ENCODE results near the gene CBY3. TPM values are rescaled to one million over a fixed set of nuclear protein-coding genes. Genes with fewer than 3 reads are reported as not detected.
A peak's percentile ranks its signal among the peaks of the same experiment; 100 is the strongest.

Gene CBY3
- total and polyA plus RNA-seq, 2 of the 13 experiments (the other 11 are each of a cell fraction or from before 2014, with no cell fraction given): not detected

GRCh38 chr5:179700401-179700918, 19.6 kb upstream of the CBY3 start (continued):
- no peak for TF ChIP-seq ZNF652 (CRISPR knock-in tag; IDR thresholded peaks at IDR 0.05; ENCODE audit: borderline replicate concordance, low read depth)
- no peak for TF ChIP-seq KLF12 (CRISPR knock-in tag; IDR thresholded peaks at IDR 0.05; ENCODE audit: borderline replicate concordance)
- no peak for TF ChIP-seq CCDC6 (CRISPR knock-in tag; IDR thresholded peaks at IDR 0.05)
- no peak for TF ChIP-seq ZNF367 (CRISPR knock-in tag; IDR thresholded peaks at IDR 0.05; ENCODE audit: borderline replicate concordance)
- TF ChIP-seq ONECUT2 (CRISPR knock-in tag; IDR thresholded peaks at IDR 0.05): no peak
- TF ChIP-seq HMGXB3 (CRISPR knock-in tag; IDR thresholded peaks at IDR 0.05; ENCODE audit: borderline replicate concordance): no peak
- peak; percentile 87 for TF ChIP-seq CEBPG (CRISPR knock-in tag; IDR thresholded peaks at IDR 0.05)
- TF ChIP-seq ZNF878 (CRISPR knock-in tag; IDR thresholded peaks at IDR 0.05): no peak
- no peak for TF ChIP-seq NCOA1 (CRISPR knock-in tag; IDR thresholded peaks at IDR 0.05)
- TF ChIP-seq SATB2 (CRISPR knock-in tag; IDR thresholded peaks at IDR 0.05): no peak
- no peak for TF ChIP-seq ZNF382 (CRISPR knock-in tag; IDR thresholded peaks at IDR 0.05; ENCODE audit: borderline replicate concordance)
- TF ChIP-seq PHF8 (CRISPR knock-in tag; IDR thresholded peaks at IDR 0.05): no peak
- no peak for TF ChIP-seq AFF4 (CRISPR knock-in tag; IDR thresholded peaks at IDR 0.05)
- TF ChIP-seq ATF1 (CRISPR knock-in tag; IDR thresholded peaks at IDR 0.05): no peak
- TF ChIP-seq ZNF33B (CRISPR knock-in tag; IDR thresholded peaks at IDR 0.05): no peak
- peak; percentile 17; the same call in 1 of the 2 replicates for TF ChIP-seq SOX5 (CRISPR knock-in tag; IDR thresholded peaks at IDR 0.05; ENCODE audit: borderline replicate concordance)
- no peak for TF ChIP-seq ZNF567 (CRISPR knock-in tag; IDR thresholded peaks at IDR 0.05; ENCODE audit: borderline replicate concordance)
- TF ChIP-seq CENPBD1 (CRISPR knock-in tag; IDR thresholded peaks at IDR 0.05; ENCODE audit: borderline replicate concordance, low read depth): no peak
- TF ChIP-seq ZNF3 (CRISPR knock-in tag; IDR thresholded peaks at IDR 0.05): no peak
- no peak for TF ChIP-seq ZBTB14 (CRISPR knock-in tag; IDR thresholded peaks at IDR 0.05)
- TF ChIP-seq MAZ (IDR thresholded peaks at IDR 0.05; ENCODE audit: borderline replicate concordance, low read depth, low read length): no peak
- TF ChIP-seq MAZ (CRISPR knock-in tag; IDR thresholded peaks at IDR 0.05; ENCODE audit: low read depth): no peak

Measured in HepG2 (cell line).